GM18868 (cell line): ENCODE measurements around the gene OR2T6.
A peak's percentile ranks its signal among the peaks of the same experiment; 100 is the strongest.
"Not testable (repeated sequence)": the region's sequence is repeated elsewhere in the genome, so short reads cannot be mapped to it uniquely, and the experiment has no call there.

ENCODE experiments used
- ATAC-seq: cut with Tn5 transposase; IDR thresholded peaks from one replicate; pipeline ENCODE4 v1.9.1; 2021; ENCODE audit warnings: mild to moderate bottlenecking, moderate library complexity; ENCODE audit not compliant: unreplicated experiment

The OR2T6 gene

DNA sequence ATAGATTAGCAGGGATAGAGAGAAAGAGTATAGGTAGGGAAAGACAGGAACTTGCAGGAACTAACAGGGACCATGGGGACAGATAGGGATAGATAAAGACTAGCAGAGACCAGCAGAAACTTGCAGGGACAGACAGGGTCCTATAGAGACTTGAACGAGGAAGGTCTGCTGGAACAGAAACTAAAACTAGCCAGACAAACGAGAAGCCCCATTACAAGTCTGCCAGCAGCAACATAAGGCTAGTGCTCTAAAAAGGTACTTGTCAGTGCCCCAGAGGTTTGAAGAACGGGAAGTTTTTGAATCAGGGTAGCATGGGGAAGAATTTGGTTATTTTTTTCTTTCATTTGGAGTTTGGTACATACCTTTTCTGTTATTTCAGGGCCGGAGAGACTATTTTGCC lies 56.7 kb downstream of the OR2T6 start:
- ATAC-seq, result not testable (repeated sequence)

DNA sequence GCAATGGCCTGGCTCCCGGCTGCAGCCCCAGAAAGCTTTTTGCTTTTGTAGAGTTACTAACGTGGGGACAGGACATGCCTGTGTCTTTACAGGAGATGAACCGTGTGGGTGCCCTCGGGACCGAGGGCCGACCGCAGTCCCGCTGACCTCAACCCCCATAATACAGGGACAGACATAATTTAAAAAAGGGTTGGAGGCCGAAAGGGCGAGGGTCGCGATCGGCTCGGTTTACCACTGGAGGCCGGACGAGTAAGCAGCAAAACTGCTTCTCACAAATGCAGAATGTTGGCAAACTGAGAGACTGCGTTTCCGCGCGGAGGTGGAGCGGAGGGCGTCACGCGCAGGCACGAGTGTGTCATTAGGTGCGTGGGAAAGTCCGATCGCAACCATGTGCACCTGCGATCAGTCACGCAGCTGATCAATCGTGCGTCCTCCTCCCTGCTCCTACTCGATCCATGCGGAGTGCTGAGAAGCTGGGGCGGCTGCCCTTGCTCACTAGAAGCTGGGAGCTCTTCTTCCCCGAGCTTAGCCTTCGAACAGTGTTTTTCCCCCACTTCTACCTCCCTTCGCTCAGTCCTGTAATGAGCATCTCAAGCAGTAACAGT lies 58.4 kb downstream of the OR2T6 start:
- not testable (repeated sequence) for ATAC-seq

DNA sequence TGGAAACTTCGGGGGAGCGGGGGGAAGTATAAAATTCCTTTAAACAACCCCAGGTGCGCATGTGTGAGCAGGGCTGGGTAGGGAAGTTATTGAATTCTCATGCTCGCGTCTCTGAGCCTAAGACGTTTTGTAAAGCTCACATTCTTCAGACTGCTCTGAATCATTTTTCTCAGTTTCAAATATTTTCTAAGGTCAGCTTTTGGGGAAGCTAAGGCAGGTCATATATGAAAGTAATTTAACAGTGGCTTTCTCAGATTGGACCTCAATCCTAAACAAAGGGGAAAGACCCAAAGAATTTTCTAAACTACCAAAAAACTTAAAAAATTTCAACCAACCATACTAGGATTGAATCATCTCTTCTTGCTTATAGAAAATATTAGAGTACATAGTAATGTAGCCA lies 59.4 kb downstream of the OR2T6 start:
- ATAC-seq, result peak; percentile 52

DNA sequence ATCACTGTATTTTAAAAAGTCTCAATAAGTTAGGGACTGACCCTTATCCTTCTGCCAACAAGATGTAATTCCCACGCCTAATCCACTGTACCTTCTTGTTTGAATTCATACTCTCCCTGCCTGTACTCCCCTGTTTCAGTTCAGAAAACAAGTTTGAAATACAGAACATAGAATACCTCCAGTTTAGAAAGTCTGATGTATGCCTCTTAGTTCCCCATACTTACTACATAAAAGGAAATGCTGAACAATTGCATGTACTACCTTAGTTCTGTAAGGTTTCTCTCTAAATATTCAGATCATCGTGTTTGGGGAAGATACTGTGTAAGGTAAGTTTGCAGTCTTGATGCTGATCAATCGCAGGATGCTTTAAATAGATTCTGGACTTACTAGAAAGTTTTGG lies 60.8 kb downstream of the OR2T6 start:
- ATAC-seq, result peak; percentile 60

DNA sequence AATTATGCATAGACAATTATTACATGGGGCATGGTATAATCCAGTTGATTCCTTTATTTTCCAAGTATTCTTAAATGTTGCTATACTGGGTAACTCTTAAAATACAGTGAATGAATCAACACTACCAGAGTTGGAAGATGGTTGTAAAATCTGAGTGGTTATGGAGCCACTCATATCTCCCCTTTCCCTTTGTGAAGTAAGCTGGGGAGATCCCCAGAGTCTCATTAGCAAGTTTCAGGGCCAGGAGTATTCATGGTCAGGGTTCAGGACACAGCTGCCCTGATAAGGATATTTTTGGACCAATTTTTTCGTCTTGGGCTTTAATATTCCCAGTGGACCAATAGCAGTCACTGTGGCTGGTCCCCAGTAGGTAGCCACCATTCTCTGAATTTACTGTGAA lies 63.1 kb downstream of the OR2T6 start:
- peak; percentile 74 for ATAC-seq

DNA sequence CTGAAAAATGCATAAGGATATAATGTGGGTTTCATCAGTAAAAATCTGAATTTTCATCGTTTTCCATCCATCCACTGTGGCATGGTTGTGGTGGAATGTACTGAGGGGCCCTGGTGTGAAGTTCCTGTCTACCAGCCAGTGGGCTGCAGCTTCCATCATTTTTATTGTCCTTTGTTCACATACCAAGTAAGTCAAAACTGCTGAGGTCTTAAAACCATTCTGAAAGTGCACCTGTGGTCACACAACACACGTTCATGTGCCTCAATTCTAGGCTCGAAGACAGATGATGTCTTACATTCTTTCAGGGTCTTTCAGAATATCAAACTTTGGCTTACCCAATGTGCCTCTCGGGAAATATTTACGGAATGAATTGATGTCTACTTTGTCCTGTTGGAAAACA lies 63.7 kb downstream of the OR2T6 start:
- ATAC-seq, result peak; percentile 26
